Lower lobe of right lung (tissue), 2 donors: ENCODE data around the gene CUBN. TPM values are rescaled to one million over a fixed set of nuclear protein-coding genes. Genes with fewer than 3 reads are reported as not detected.

Source experiments
- ATAC-seq, 2 donors: fragments of 200-7000 bp; cut with Tn5 transposase; one replicate each; pipeline ENCODE4 v1.9.1; 2020 to 2022; ENCODE audit warnings: mild to moderate bottlenecking in 2 of 2, moderate library complexity in 2 of 2
- DNase-seq: peaks from one replicate; pipeline ENCODE4 v3.0.0-alpha.2; 2020
- H3K27ac ChIP-seq: fragments of 200-600 bp; one replicate; pipeline ENCODE4 v1.8.0; 2022
- H3K27me3 ChIP-seq: fragments of 200-600 bp; one replicate; pipeline ENCODE4 v1.8.0; 2022; ENCODE audit warnings: low read depth
- H3K36me3 ChIP-seq: fragments of 200-600 bp; one replicate; pipeline ENCODE4 v1.8.0; 2022; ENCODE audit warnings: mild to moderate bottlenecking
- H3K4me1 ChIP-seq: fragments of 200-600 bp; one replicate; pipeline ENCODE4 v1.8.0; 2022
- H3K4me3 ChIP-seq: fragments of 200-600 bp; one replicate; pipeline ENCODE4 v1.8.0; 2022; ENCODE audit warnings: mild to moderate bottlenecking
- H3K9me3 ChIP-seq: fragments of 200-600 bp; one replicate; pipeline ENCODE4 v1.8.0; 2022
- intact Hi-C: fragments of 100-400 bp; cut with DNase I; formaldehyde crosslinking; loops from one replicate; pipeline ENCODE4 v1.11.0; 2022
- total RNA-seq: library from RNA; stranded (reverse); fragmentation: NEBNext Ultra II Directional; extraction: Animal tissue kit (Norgen Biotek cat#: 25700); gene quantifications from one replicate; pipeline ENCODE4 v1.2.1, GENCODE V29; 2021
- TF ChIP-seq, protein P1 (sequence below): fragments of 200-600 bp; IDR thresholded peaks from one replicate; pipeline ENCODE4 v1.8.0; 2022; ENCODE audit warnings: antibody characterized with exemption, mild to moderate bottlenecking
- donor health status: DM: no; HTN: yes; CAD: no; lungs with severe emphysema.

The CUBN gene
- total RNA-seq, 1 donor from 2014 or later = 2.2 TPM

DNA sequence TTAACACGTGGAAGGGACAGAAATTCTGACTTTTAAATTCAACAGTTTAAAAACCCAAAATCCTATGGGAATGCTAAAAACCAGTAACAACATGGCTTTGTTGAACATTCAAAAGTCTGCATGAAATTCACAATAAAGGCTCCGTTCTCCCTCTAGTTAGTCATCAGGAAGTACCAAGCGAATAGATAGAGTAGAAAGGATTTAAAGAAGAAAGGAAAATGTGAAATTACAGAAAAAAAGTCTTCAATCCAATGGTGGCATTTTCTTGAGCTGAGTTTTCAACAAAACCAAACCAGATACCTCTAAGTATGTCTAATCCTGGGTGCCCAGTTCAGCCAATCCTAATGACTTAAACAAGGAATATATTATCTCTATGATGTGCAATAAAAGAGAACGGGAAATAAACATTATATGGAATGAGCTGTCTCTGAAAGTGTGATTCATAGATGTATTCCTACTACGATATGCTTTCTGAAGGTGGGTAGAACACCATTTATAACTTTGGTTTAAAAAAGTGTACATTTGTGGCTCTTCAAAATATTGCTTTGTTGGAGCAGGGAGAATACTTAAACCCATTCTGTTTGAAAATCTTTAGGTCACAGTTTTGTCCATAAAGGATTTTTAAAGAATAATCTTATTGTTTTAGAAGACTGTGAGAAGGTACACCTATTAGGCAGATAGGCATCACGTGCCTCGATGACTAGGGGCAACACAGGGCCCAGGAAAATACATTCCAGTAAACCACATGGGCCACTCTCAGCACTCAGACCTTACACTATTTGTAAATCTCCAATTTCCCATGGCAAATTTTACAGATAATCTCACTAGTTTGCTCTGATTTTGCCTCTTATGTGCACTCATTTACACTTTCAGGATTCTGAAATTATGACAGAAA is 87.7 kb downstream of the CUBN start:
- Histone ChIP-seq H3K27ac (no peak overlapping the region), H3K4me1 (peaks cover 6% of the 10 kb centered on the region), H3K27me3 (no peaks in the 10 kb centered on the region), H3K9me3 (no peaks in the 10 kb centered on the region), H3K36me3 (no peaks in the 10 kb centered on the region), H3K4me3 (no peak overlapping the region)
- intact Hi-C loops = no loop called here
- no peak for DNase-seq
- no peak for ATAC-seq
- TF ChIP-seq, protein P1, sequence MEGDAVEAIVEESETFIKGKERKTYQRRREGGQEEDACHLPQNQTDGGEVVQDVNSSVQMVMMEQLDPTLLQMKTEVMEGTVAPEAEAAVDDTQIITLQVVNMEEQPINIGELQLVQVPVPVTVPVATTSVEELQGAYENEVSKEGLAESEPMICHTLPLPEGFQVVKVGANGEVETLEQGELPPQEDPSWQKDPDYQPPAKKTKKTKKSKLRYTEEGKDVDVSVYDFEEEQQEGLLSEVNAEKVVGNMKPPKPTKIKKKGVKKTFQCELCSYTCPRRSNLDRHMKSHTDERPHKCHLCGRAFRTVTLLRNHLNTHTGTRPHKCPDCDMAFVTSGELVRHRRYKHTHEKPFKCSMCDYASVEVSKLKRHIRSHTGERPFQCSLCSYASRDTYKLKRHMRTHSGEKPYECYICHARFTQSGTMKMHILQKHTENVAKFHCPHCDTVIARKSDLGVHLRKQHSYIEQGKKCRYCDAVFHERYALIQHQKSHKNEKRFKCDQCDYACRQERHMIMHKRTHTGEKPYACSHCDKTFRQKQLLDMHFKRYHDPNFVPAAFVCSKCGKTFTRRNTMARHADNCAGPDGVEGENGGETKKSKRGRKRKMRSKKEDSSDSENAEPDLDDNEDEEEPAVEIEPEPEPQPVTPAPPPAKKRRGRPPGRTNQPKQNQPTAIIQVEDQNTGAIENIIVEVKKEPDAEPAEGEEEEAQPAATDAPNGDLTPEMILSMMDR = no peak

DNA sequence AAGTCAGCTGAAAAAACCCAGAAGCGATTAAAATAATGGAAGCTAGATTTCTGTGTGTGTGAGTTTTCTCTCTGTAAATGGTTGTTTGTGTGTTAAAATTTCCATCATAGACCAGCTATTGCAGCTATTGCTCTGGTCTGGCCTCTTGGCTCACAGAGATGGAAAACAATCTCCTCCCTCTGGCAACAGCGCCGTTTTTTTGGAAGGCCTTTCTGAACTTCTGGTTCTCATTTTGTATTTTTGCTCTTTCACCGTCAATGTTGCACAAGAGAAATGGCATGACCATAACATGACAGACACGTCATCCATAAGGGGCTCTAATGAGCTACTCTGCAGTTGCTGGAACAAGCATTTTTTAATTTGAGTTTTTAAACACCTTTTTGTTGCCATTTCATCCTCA is 91.0 kb downstream of the CUBN start:
- H3K36me3 ChIP-seq = no peaks in the 10 kb centered on the region
- no peak overlapping the region for H3K4me3 ChIP-seq
- DNase-seq = no peak
- no peaks in the 10 kb centered on the region for H3K9me3 ChIP-seq
- TF ChIP-seq, protein P1 = no peak
- intact Hi-C loops = no loop called here
- peak; percentile 32 to 47 for ATAC-seq
- no peaks in the 10 kb centered on the region for H3K27me3 ChIP-seq
- peaks cover 6% of the 10 kb centered on the region for H3K4me1 ChIP-seq
- H3K27ac ChIP-seq = peak overlapping the region; percentile 25

DNA sequence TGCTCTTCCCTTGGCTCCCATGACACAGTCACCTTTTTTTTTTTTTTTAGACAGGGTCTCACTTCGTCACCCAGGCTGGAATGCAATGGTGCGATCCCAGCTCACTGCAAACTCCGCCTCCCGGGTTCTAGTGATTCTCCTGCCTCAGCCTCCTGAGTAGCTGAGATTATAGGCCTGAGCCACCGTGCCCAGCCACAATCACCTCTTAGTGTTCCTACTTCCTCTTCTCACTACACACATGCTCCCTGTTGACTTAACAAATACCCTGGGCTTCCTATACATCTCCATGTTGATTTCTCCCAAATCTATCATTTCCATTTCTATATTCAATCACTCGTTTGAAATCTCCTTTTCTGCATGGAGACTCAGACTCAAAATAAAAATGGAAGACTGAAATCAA is 91.7 kb downstream of the CUBN start:
- H3K36me3 ChIP-seq = no peaks in the 10 kb centered on the region
- DNase-seq (no peak), ATAC-seq (no peak)
- no peak overlapping the region for H3K4me3 ChIP-seq
- TF ChIP-seq, protein P1 = no peak
- H3K27ac ChIP-seq = peak overlapping the region; percentile 25
- intact Hi-C loops = no loop called here
- peaks cover 11% of the 10 kb centered on the region for H3K4me1 ChIP-seq
- H3K27me3 ChIP-seq = no peaks in the 10 kb centered on the region
- no peaks in the 10 kb centered on the region for H3K9me3 ChIP-seq

DNA sequence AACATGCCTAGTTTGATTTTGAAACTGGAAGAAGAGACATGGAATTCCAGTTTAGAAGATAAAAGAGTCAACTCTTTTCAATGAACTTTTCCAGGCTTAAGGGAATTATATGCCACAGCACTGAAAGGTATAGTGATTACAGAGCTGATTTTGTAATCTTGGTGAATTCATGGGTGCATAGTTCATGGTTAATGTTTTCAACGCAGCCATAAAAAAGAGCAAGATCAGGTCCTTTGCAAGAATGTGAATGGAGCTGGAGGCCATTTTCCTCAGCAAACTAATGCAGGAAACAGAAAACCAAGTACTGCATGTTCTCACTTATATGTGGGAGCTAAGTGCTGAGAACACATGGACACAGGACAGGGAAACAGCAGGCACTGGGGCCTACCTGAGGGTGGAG is 94.2 kb downstream of the CUBN start:
- no peak overlapping the region for H3K4me3 ChIP-seq
- no peak for DNase-seq
- no peak overlapping the region for H3K27ac ChIP-seq
- H3K27me3 ChIP-seq = no peaks in the 10 kb centered on the region
- H3K36me3 ChIP-seq = no peaks in the 10 kb centered on the region
- H3K9me3 ChIP-seq = no peaks in the 10 kb centered on the region
- H3K4me1 ChIP-seq = peaks cover 23% of the 10 kb centered on the region
- intact Hi-C loops = no loop called here
- TF ChIP-seq, protein P1 = no peak
- ATAC-seq = no peak

DNA sequence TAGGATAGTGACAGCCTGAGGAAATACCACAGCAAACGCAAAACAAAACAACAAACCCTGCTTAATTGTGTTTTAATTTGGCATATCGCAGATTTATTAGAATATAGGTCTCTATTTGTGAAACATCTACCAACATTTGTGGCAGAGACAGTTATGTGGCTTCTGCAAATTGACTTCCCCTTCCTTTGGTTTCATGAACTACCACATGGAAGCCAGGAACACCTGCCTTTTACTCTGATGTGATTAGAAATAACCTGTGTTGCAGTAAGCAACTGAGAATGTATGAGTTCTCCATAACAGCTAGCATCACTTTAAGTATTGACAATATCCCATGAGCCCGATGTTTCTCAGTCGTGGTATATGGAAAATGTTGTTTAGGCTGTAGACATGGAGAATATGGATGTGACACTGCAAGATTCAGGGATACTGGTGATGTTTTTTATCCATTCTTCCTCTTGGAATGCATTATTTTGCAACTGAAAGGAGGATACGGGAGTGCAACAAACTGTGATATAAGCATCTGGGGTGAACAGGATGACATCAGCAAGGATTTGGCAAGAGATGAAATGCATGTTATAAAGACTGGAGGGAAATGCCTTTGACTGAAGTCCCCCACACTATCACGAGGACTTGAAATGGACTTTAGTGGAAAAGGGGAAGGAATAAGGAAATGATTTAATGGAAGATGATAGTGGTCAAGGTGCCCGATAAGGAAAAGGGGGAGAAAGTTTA is 95.9 kb downstream of the CUBN start:
- no peak for ATAC-seq
- no peaks in the 10 kb centered on the region for H3K27me3 ChIP-seq
- TF ChIP-seq, protein P1 = no peak
- H3K4me3 ChIP-seq = no peak overlapping the region
- peaks cover 39% of the 10 kb centered on the region for H3K4me1 ChIP-seq
- H3K27ac ChIP-seq = no peak overlapping the region
- H3K9me3 ChIP-seq = no peaks in the 10 kb centered on the region
- no peaks in the 10 kb centered on the region for H3K36me3 ChIP-seq
- DNase-seq = no peak
- intact Hi-C loops = no loop called here
